Keratinocyte (primary cell): ENCODE data around the gene SELENON. TPM values are rescaled to one million over a fixed set of nuclear protein-coding genes. Genes with fewer than 3 reads are reported as not detected.

Experiments
- DNase-seq: peaks from one replicate; pipeline ENCODE4 v3.0.0-alpha.2; 2011; ENCODE audit warnings: low read depth, missing footprints, low spot score
- FAIRE-seq: peaks from 2 replicates; lab custom pipeline; 2011; peaks lifted over from hg19 to GRCh38; lab: Jason Lieb, UNC
- H2AFZ ChIP-seq: 2 replicates; pipeline ENCODE4 v1.6.0; 2012; ENCODE audit warnings: low read length, control low read depth, inconsistent platforms; ENCODE audit not compliant: control insufficient read depth
- H3K27ac ChIP-seq: 2 replicates; pipeline ENCODE4 v1.5.1; 2011; ENCODE audit warnings: low read length; ENCODE audit not compliant: control insufficient read depth, insufficient read depth
- H3K27me3 ChIP-seq: 3 replicates; pipeline ENCODE4 v1.6.0; 2011; ENCODE audit warnings: low read length; ENCODE audit not compliant: control insufficient read depth, insufficient read depth; ENCODE audit errors: extremely low read depth
- H3K36me3 ChIP-seq, 2 experiments: 2 replicates in 1 of 2; 3 replicates in 1 of 2; pipeline ENCODE4 v1.5.1; 2011; ENCODE audit warnings: low read length in 2 of 2, mild to moderate bottlenecking in 1 of 2; ENCODE audit not compliant: control insufficient read depth in 2 of 2, insufficient read depth in 2 of 2; ENCODE audit errors: extremely low read depth in 1 of 2
- H3K4me1 ChIP-seq: 3 replicates; pipeline ENCODE4 v1.5.1; 2011; ENCODE audit warnings: low read length; ENCODE audit not compliant: control insufficient read depth, insufficient read depth; ENCODE audit errors: extremely low read depth
- H3K4me2 ChIP-seq: 3 replicates; pipeline ENCODE4 v1.6.0; 2011; ENCODE audit warnings: low read depth, low read length; ENCODE audit not compliant: control insufficient read depth, insufficient read depth; ENCODE audit errors: extremely low read depth
- H3K4me3 ChIP-seq, 3 experiments: fragments of 200-600 bp in 1 of 3; sonication (generic) in 1 of 3; 2 replicates in 2 of 3; 3 replicates in 1 of 3; pipeline ENCODE4 v1.5.1; 2011 to 2016; ENCODE audit warnings: low read length in 3 of 3, mild to moderate bottlenecking in 3 of 3, control low read depth in 2 of 3, inconsistent platforms in 1 of 3, low read depth in 1 of 3, mixed read lengths in 1 of 3, mixed run types in 1 of 3, moderate library complexity in 1 of 3; ENCODE audit not compliant: control insufficient read depth in 2 of 3, insufficient read depth in 2 of 3; ENCODE audit errors: extremely low read depth in 1 of 3
- H3K79me2 ChIP-seq: 2 replicates; pipeline ENCODE4 v1.6.0; 2012; ENCODE audit warnings: low read length; ENCODE audit not compliant: control insufficient read depth, insufficient read depth
- H3K9ac ChIP-seq: 3 replicates; pipeline ENCODE4 v1.6.0; 2011; ENCODE audit warnings: low read length; ENCODE audit not compliant: control insufficient read depth, insufficient read depth; ENCODE audit errors: extremely low read depth
- H3K9me1 ChIP-seq: 3 replicates; pipeline ENCODE4 v1.6.0; 2011; ENCODE audit warnings: low read length; ENCODE audit not compliant: control insufficient read depth, insufficient read depth; ENCODE audit errors: extremely low read depth
- H3K9me3 ChIP-seq: 2 replicates; pipeline ENCODE4 v1.5.1; 2012; ENCODE audit warnings: low read depth, low read length; ENCODE audit not compliant: control insufficient read depth
- H4K20me1 ChIP-seq: 3 replicates; pipeline ENCODE4 v1.6.0; 2011; ENCODE audit warnings: low read length; ENCODE audit not compliant: control insufficient read depth, insufficient read depth; ENCODE audit errors: extremely low read depth
- EZH2 ChIP-seq: IDR thresholded peaks from one replicate; pipeline ENCODE4 v1.6.1; 2012; ENCODE audit warnings: inconsistent platforms, mild to moderate bottlenecking, low read length, moderate library complexity
- dilution Hi-C: fragments of 300-500 bp; cut with MboI; formaldehyde crosslinking; loops from one replicate; pipeline ENCODE4 v1.7.0; 2020; ENCODE audit warnings: low sequenced_read_pairs; ENCODE audit not compliant: extremely low pct_ligation_motif_present
- polyA plus RNA-seq, 5 experiments: library from polyadenylated mRNA; depleted of rRNA in 3 of 5; stranded (reverse) in 3 of 5; stranded (forward) in 1 of 5; unstranded in 1 of 5; fragments of >200 nt; gene quantifications; 1 replicate in 1 of 5; 2 replicates in 3 of 5; 3 replicates in 1 of 5; pipeline versions ENCODE4 v1.2.1 to v1.2.3, GENCODE V29; 2011 to 2012; ENCODE audit warnings: missing spikeins in 2 of 5, low read depth in 1 of 5, low replicate concordance in 1 of 5
- TF ChIP-seq, protein P1 (sequence below), 3 experiments: IDR thresholded peaks in 1 of 3; conservative IDR thresholded peaks in 1 of 3; optimal IDR thresholded peaks in 1 of 3; 2 replicates in 2 of 3; 3 replicates in 1 of 3; pipeline versions ENCODE3 to v1.5.1; 2011; ENCODE audit warnings: low read length in 3 of 3, mild to moderate bottlenecking in 3 of 3, moderate library complexity in 2 of 3, control low read depth in 1 of 3, inconsistent platforms in 1 of 3; ENCODE audit not compliant: insufficient read depth in 2 of 3; ENCODE audit errors: extremely low read depth in 1 of 3

SELENON gene
- polyA plus RNA-seq, 1 donor (not counting 4 experiments of a cell fraction or from before 2014, with no cell fraction given): 15.4 TPM

DNA sequence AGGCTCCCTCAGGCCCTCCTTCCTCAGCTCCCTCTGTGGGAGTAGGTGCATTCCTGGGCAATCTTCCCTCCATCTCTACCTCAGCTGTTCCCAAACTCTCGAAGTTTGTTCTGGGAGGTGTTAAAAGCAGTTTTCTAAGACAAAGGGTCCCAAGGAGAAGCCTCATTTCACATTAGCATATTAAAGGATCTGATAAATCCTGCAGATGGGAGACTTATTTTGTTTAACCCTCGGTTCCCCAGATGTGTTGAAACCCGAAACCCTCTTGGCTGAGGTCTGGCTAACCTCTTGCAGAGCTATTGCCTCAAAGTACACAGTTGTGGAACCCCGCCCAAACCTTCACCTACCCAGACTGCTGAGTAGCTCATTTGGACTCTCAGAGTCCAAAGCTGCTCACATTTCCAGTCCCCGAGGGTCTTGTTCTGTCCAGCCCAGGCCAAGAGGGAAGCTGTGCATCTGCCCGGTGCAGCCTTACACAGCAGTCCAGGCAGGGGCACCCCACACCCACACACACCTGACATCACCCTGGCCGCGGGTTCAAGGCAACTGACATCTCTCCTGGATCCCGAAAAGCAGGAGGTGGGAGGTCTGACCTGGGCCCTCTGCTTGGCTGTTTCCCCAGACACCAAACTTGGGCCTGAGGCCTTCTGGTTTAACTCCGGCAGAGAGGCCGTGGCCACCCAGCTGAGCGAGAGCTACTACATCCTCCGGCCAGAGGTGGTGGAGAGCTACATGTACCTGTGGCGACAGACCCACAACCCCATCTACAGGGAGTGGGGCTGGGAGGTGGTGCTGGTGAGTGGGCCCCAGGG lies 19.5 kb upstream of the SELENON start:
- no peaks in the 10 kb centered on the region for H3K9me3 ChIP-seq
- TF ChIP-seq EZH2: no peak
- TF ChIP-seq, protein P1, sequence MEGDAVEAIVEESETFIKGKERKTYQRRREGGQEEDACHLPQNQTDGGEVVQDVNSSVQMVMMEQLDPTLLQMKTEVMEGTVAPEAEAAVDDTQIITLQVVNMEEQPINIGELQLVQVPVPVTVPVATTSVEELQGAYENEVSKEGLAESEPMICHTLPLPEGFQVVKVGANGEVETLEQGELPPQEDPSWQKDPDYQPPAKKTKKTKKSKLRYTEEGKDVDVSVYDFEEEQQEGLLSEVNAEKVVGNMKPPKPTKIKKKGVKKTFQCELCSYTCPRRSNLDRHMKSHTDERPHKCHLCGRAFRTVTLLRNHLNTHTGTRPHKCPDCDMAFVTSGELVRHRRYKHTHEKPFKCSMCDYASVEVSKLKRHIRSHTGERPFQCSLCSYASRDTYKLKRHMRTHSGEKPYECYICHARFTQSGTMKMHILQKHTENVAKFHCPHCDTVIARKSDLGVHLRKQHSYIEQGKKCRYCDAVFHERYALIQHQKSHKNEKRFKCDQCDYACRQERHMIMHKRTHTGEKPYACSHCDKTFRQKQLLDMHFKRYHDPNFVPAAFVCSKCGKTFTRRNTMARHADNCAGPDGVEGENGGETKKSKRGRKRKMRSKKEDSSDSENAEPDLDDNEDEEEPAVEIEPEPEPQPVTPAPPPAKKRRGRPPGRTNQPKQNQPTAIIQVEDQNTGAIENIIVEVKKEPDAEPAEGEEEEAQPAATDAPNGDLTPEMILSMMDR (optimal IDR thresholded peaks at IDR 0.05 in 1 of 3, IDR thresholded peaks at IDR 0.05 in 1 of 3, conservative IDR thresholded peaks at IDR 0.05 in 1 of 3; ENCODE audit: extremely low read depth in 1 of 3, insufficient read depth in 2 of 3, low read length in 3 of 3): no peak
- no peak for DNase-seq
- dilution Hi-C loops: no loop called here
- no peak overlapping the region for H3K4me2 ChIP-seq
- H3K36me3 ChIP-seq: no peaks in the 10 kb centered on the region
- no peak overlapping the region for H3K27ac ChIP-seq
- H3K4me1 ChIP-seq: no peaks in the 10 kb centered on the region
- H2AFZ ChIP-seq: no peak overlapping the region
- H3K27me3 ChIP-seq: peaks cover 8% of the 10 kb centered on the region
- H3K4me3 ChIP-seq: no peak overlapping the region
- no peaks in the 10 kb centered on the region for H3K79me2 ChIP-seq
- no peak overlapping the region for H3K9ac ChIP-seq
- no peak for FAIRE-seq
- no peaks in the 10 kb centered on the region for H4K20me1 ChIP-seq
- no peaks in the 10 kb centered on the region for H3K9me1 ChIP-seq

DNA sequence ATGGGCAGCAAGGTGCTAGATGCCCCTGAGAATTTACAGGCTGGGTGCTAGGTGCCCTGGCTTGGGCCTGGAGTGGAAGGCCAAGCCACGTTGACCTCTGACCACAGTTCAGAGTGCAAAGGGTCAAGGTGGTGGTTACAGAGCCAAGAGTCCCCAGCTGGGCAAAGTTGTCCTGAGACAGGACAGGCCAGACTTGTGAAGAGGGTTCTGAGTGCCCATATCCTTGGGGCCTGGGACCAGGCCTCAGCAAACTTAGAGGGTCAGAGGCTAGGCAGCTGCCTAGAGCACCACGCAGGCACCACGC lies 18.9 kb upstream of the SELENON start:
- Histone ChIP-seq H4K20me1 (no peaks in the 10 kb centered on the region), H3K79me2 (no peaks in the 10 kb centered on the region), H3K4me2 (no peak overlapping the region), H3K9me3 (no peaks in the 10 kb centered on the region), H3K27me3 (peaks cover 8% of the 10 kb centered on the region), H3K9ac (no peak overlapping the region), H3K9me1 (no peaks in the 10 kb centered on the region), H3K4me1 (no peaks in the 10 kb centered on the region), H2AFZ (no peak overlapping the region), H3K4me3 (no peak overlapping the region), H3K36me3 (no peaks in the 10 kb centered on the region), H3K27ac (no peak overlapping the region)
- TF ChIP-seq, protein P1 (optimal IDR thresholded peaks at IDR 0.05 in 1 of 3, IDR thresholded peaks at IDR 0.05 in 1 of 3, conservative IDR thresholded peaks at IDR 0.05 in 1 of 3; ENCODE audit: extremely low read depth in 1 of 3, insufficient read depth in 2 of 3, low read length in 3 of 3): no peak
- no peak for TF ChIP-seq EZH2
- DNase-seq (no peak), FAIRE-seq (no peak)
- dilution Hi-C loops: no loop called here
